Activated CD4-positive, alpha-beta memory T cell treated with anti-CD3 and anti-CD28 coated beads for 36 hours (primary cell): ENCODE measurements around the gene LATS2. TPM values are rescaled to one million over a fixed set of nuclear protein-coding genes. Genes with fewer than 3 reads are reported as not detected.

Source experiments
- CTCF ChIA-PET: fragments of 350-600 bp; sonication (Branson Sonifier 250); formaldehyde crosslinking; loops from one replicate; lab custom pipeline; 2021; ENCODE audit warnings: antibody characterized with exemption, inconsistent platforms; lab: Charles Lee
- POLR2A ChIA-PET: fragments of 350-600 bp; sonication (Branson Sonifier 250); formaldehyde crosslinking; loops from one replicate; lab custom pipeline; 2021; ENCODE audit warnings: antibody characterized with exemption; lab: Charles Lee
- DNase-seq: peaks from one replicate; pipeline ENCODE4 v3.0.0-alpha.2; 2020
- H3K27ac Mint-ChIP-seq: one replicate; pipeline ENCODE4 v1.8.0; 2021; ENCODE audit warnings: mixed read lengths
- H3K27me3 Mint-ChIP-seq: one replicate; pipeline ENCODE4 v1.8.0; 2021; ENCODE audit warnings: mixed read lengths
- H3K36me3 Mint-ChIP-seq: one replicate; pipeline ENCODE4 v1.8.0; 2021; ENCODE audit warnings: mixed read lengths
- H3K4me1 Mint-ChIP-seq: one replicate; pipeline ENCODE4 v1.8.0; 2021; ENCODE audit warnings: low read depth, mixed read lengths
- H3K4me3 Mint-ChIP-seq: one replicate; pipeline ENCODE4 v1.8.0; 2021; ENCODE audit warnings: mild to moderate bottlenecking, mixed read lengths
- H3K9me3 Mint-ChIP-seq: one replicate; pipeline ENCODE4 v1.8.0; 2021; ENCODE audit warnings: mixed read lengths
- intact Hi-C: fragments of 100-400 bp; cut with micrococcal nuclease; formaldehyde crosslinking; loops from one replicate; pipeline ENCODE4 v1.15.1; 2023
- total RNA-seq, 2 experiments: library from RNA; stranded (reverse); gene quantifications; one replicate each; pipeline ENCODE4 v1.2.3, GENCODE V29; 2021

LATS2 gene
- total RNA-seq, 2 experiments from 2014 or later = 4.0 to 6.8 TPM

DNA sequence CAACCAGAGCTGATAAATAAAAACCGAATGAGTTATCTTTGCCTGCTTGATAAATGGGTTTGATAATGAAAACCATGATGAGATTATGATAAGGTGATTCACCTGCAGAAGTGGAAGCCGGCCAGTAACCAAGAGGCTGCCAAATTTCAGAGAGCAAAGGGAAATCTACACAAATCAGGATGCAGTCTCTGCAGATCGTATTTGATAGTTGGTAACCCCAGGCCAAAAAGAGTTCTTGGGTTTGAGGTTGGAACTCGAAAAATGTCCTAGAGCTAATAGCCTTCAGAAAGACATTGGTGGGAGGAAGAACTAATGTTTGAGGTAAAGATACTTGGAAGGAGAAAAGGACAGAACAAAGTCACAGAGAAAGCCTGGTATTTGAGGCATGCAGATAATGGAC is 9.6 kb upstream of the LATS2 start:
- ChIA-PET CTCF (no interaction called here), POLR2A (no interaction called here)
- Mint-ChIP-seq H3K4me3 (no peak overlapping the region), H3K27me3 (peaks cover 6% of the 10 kb centered on the region), H3K27ac (no peak overlapping the region), H3K36me3 (no peaks in the 10 kb centered on the region), H3K4me1 (peaks cover 19% of the 10 kb centered on the region), H3K9me3 (no peaks in the 10 kb centered on the region)
- intact Hi-C loops = no loop called here
- DNase-seq = no peak

DNA sequence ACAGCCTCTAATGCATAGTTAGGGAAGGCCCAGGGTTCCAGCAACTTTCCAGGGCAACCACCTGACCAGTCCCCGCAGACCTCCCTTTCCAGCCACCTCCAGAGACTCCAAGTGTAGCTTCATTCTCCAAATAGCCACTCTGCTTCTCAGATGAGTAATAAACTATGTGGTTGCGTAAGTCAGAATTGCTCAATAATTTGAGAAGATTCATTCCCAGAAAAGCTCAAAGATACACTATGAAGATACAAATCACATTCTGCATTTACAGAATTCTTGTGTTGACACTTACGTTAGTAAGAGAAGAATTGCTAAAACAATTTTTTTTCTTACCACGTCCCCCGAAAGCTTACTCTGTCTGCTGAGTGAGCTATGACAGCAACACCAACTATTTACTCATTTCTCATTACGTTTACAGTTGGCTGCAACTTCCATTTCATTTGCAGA is 8.2 kb upstream of the LATS2 start:
- CTCF ChIA-PET = interaction anchor here (1.1 to 1.5 kb wide), 2 partner anchors 126 to 227 kb away, joined by 3 to 4 read pairs; no protein-coding TSS in a partner anchor
- intact Hi-C loops = loop anchor here (10.0 kb wide), 2 partner anchors 55 to 125 kb away; no protein-coding TSS in a partner anchor
- H3K9me3 Mint-ChIP-seq = no peaks in the 10 kb centered on the region
- H3K36me3 Mint-ChIP-seq = no peaks in the 10 kb centered on the region
- no peak overlapping the region for H3K27ac Mint-ChIP-seq
- H3K4me3 Mint-ChIP-seq = no peak overlapping the region
- peaks cover 9% of the 10 kb centered on the region for H3K4me1 Mint-ChIP-seq
- POLR2A ChIA-PET = no interaction called here
- no peak for DNase-seq
- H3K27me3 Mint-ChIP-seq = peaks cover 4% of the 10 kb centered on the region

DNA sequence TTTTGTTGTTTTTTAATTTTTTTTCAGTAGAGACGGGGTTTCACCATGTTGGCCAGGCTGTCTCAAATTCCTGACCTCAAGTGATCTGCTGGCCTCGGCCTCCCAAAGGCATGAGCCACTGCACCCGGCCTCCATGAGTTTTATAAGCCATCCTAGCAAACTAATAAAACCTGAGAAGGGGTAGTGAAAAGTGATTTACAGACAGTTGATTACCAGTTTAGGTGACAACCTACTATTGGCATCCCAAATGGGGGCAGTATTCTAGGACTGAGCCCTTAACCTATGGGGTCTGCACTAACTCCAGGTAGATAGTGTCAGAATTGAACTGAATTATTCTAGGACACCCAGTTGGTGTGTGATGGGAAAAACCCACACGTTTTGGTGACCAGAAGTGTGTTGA is 6.5 kb upstream of the LATS2 start:
- ChIA-PET CTCF (interaction anchor here (0.9 kb wide), 1 partner anchor 13 kb away, joined by 3 read pairs; no protein-coding TSS in a partner anchor), POLR2A (no interaction called here)
- no peak overlapping the region for H3K27ac Mint-ChIP-seq
- no peak for DNase-seq
- H3K4me3 Mint-ChIP-seq = no peak overlapping the region
- intact Hi-C loops = loop anchor here (10.0 kb wide), 2 partner anchors 53 to 123 kb away; no protein-coding TSS in a partner anchor
- H3K4me1 Mint-ChIP-seq = peaks cover 5% of the 10 kb centered on the region
- H3K27me3 Mint-ChIP-seq = peaks cover 5% of the 10 kb centered on the region
- no peaks in the 10 kb centered on the region for H3K9me3 Mint-ChIP-seq
- H3K36me3 Mint-ChIP-seq = no peaks in the 10 kb centered on the region

DNA sequence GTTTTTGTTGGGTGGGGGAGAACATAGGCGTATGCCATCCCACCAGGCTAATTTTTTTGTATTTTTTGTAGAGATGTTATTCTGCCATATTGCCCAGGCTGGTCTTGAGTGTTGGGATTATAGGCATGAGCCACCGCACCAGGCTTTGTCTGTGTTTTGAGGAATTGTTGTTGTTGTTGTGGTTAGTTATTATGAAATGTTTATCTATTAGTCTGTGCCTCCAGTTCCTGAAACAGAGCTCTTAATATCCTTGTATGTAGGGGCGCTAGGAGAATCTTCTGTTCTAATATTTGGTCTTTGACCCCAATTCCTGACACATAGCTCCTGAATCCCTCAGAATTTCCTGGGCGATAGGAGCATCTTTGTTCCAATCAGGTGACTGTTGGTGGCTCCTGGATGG is 5.6 kb upstream of the LATS2 start:
- Mint-ChIP-seq H3K4me3 (no peak overlapping the region), H3K27ac (no peak overlapping the region), H3K36me3 (no peaks in the 10 kb centered on the region), H3K4me1 (peaks cover 5% of the 10 kb centered on the region), H3K9me3 (no peaks in the 10 kb centered on the region), H3K27me3 (peaks cover 7% of the 10 kb centered on the region)
- ChIA-PET POLR2A (interaction anchor here (0.7 kb wide), 1 partner anchor 11 kb away, joined by 3 read pairs; no protein-coding TSS in a partner anchor), CTCF (no interaction called here)
- intact Hi-C loops = loop anchor here (10.0 kb wide), 2 partner anchors 52 to 122 kb away; no protein-coding TSS in a partner anchor
- no peak for DNase-seq

DNA sequence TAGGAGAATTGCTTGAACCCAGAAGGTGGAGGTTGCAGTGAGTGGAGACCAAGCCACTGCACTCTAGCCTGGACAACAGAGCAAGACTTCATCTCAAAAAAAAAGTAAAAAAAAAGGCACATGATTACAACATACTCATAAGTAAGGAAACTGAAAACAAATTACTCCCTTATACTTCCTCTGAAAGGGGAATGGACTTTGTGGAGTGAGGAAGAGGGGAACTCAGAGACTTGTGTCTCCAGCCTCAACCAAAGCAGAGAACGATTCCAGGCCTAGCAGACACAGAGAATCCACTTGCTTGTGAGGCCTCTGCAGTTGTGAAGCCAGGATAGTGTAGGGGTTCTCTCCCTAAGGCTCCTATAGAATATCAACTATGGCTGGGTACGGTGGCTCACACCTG is 4.3 kb upstream of the LATS2 start:
- no peak for DNase-seq
- Mint-ChIP-seq H3K27me3 (peaks cover 11% of the 10 kb centered on the region), H3K36me3 (no peaks in the 10 kb centered on the region), H3K27ac (no peak overlapping the region), H3K4me3 (no peak overlapping the region), H3K4me1 (peaks cover 3% of the 10 kb centered on the region), H3K9me3 (no peaks in the 10 kb centered on the region)
- ChIA-PET POLR2A (no interaction called here), CTCF (no interaction called here)
- intact Hi-C loops = loop anchor here (10.0 kb wide), 2 partner anchors 51 to 121 kb away; no protein-coding TSS in a partner anchor

DNA sequence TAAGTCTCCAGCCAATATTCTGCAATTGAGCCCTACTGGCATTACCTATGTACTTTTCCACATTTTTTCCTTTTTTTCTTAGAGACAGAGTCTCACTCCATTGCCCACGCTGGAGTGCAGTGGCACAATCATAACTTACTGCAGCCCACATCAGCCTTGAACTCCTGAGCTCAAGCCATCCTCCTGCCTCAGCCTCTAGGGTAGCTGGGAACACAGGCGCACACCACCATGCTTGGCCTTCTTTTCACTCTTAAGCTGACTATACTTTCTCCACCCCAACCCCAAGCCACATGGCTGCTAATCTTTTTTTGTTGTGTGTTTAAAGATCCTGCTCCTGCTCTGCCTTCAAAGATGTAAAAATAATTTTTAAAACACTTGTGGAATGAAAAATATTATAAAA is 1.6 kb upstream of the LATS2 start:
- DNase-seq = no peak
- Mint-ChIP-seq H3K4me1 (peaks cover 3% of the 10 kb centered on the region), H3K36me3 (no peaks in the 10 kb centered on the region), H3K9me3 (no peaks in the 10 kb centered on the region), H3K27ac (no peak overlapping the region), H3K27me3 (peaks cover 19% of the 10 kb centered on the region), H3K4me3 (peak overlapping the region; percentile 6)
- intact Hi-C loops = loop anchor here (10.0 kb wide), 2 partner anchors 48 to 118 kb away; no protein-coding TSS in a partner anchor
- POLR2A ChIA-PET = no interaction called here
- CTCF ChIA-PET = interaction anchor here (0.6 kb wide), 1 partner anchor 120 kb away, joined by 3 read pairs; no protein-coding TSS in a partner anchor

DNA sequence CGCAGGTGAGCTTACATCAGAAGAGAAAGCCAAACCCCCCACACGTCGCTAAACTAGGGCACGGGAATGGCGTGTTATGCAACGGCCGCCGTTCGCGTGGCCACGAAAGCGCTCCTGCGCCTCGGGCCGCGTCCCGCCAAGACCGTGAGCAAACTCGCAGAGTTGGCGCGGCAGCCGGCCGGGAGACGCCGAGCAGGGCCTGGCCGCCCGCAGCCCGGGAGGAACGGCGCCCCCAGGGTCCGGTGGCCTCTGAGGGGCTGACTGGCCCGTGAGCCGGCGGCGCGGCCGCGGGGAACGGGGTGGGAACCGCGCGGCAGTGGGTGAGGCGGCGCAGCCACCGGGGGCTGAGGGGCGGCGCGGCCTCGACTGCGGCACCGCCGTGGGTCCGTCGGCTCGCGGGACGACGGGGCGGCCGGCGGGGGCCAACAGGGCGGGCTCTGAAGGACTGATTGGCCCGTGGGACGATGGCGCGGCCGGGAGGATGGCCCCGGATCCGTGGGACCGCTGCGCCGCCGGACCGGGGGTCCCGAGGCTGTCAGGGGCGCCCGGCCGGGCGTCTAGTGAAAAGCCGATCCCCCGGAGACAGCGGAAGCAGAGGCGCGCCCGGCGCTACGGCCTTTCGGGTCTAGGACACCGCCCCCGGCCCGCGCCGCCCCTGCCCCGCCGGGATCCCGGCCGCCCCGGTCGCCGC is 903 bp downstream of the LATS2 start:
- Mint-ChIP-seq H3K27me3 (peaks cover 19% of the 10 kb centered on the region), H3K9me3 (no peaks in the 10 kb centered on the region), H3K36me3 (no peaks in the 10 kb centered on the region), H3K4me3 (peak overlapping the region; percentile 57), H3K27ac (no peak overlapping the region), H3K4me1 (peaks cover 3% of the 10 kb centered on the region)
- ChIA-PET CTCF (no interaction called here), POLR2A (interaction anchor here (1.4 kb wide), 1 partner anchor 116 kb away, joined by 3 read pairs; the partner anchor contains the start of genes MRPL57 and SKA3)
- intact Hi-C loops = loop anchor here (10.0 kb wide), 2 partner anchors 46 to 116 kb away; no protein-coding TSS in a partner anchor
- peak; percentile 17 for DNase-seq

DNA sequence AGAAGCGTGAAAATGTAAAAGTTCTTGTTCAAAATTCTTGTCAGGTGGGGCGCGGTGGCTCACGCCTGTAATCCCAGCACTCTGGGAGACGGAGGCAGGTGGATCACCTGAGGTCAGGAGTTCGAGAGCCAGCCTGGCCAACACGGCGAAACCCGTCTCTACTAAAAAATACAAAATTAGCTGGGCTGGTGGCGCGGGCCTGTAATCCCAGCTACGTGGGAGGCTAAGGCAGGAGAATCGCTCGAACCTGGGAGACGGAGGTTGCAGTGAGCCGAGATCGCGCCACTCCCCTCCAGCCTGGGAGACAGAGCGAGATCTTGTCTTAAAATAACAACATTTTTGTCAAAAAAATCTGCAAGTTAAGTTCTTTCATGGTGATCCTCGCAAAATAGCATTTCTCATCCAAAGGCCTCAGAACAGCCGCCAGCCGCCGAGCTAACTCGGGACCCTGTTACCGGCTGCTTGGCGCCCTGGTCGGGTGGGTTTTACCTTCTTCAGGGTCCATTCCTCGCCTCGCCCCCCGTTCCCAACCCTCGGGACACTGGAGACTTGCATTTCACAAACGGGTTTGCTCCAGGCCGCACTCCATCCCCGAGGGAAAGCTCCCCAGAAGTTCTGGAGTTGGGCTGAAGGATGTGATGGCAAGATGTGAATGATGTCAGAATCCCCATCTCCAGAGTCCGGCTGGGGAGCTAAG is 1.6 kb downstream of the LATS2 start:
- H3K4me3 Mint-ChIP-seq = peak overlapping the region; percentile 57
- POLR2A ChIA-PET = no interaction called here
- H3K27ac Mint-ChIP-seq = no peak overlapping the region
- CTCF ChIA-PET = no interaction called here
- DNase-seq = no peak
- peaks cover 3% of the 10 kb centered on the region for H3K4me1 Mint-ChIP-seq
- H3K9me3 Mint-ChIP-seq = no peaks in the 10 kb centered on the region
- peaks cover 19% of the 10 kb centered on the region for H3K27me3 Mint-ChIP-seq
- intact Hi-C loops = loop anchor here (10.0 kb wide), 2 partner anchors 45 to 115 kb away; no protein-coding TSS in a partner anchor
- H3K36me3 Mint-ChIP-seq = no peaks in the 10 kb centered on the region

DNA sequence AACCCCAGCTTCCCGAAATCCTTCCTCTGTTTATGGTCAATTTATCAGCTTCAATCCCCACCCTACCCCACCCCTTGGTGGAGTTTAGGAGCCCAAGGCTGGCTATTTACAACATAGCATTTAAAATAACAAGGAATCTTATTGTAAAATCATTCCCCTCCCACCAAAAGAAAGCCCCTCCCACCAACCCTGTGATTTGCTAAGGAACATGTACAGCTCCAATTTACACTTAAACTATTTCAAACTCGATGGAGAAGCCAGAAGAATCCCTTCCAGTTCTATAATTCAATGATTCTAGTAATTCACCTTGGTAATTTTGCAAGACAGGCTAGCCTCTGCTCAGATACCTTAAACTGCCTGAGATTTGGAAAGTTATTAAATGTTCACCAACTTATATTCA is 3.0 kb downstream of the LATS2 start:
- Mint-ChIP-seq H3K4me1 (peaks cover 4% of the 10 kb centered on the region), H3K27ac (no peak overlapping the region), H3K27me3 (peaks cover 19% of the 10 kb centered on the region), H3K36me3 (no peaks in the 10 kb centered on the region), H3K9me3 (no peaks in the 10 kb centered on the region), H3K4me3 (no peak overlapping the region)
- ChIA-PET CTCF (no interaction called here), POLR2A (no interaction called here)
- no peak for DNase-seq
- intact Hi-C loops = no loop called here

DNA sequence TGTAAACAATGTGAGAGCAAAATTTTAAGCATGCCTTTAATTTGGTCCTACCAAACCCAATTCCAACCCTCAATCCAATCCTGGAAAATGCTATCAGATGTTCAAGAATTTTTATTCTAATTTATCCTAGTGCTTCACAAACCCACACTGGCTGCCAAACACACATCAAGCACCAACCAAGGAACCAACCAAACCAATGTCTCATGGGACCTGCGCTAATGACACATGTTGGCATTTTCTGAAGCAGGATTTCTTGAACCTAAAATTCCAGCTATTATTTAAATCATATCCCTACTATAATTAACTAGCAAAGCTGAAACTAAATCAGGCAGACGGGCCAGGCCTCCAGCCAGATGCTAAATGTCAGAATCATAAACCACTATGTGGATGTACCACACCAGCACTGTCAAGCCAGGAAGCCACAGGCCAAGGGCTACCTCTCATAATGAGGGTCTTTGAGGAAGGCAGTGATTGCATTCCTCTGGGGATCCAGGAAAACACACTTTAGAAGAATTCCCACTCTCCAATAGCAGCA is 5.8 kb downstream of the LATS2 start:
- DNase-seq = no peak
- no peaks in the 10 kb centered on the region for H3K36me3 Mint-ChIP-seq
- POLR2A ChIA-PET = interaction anchor here (0.6 kb wide), 1 partner anchor 11 kb away, joined by 3 read pairs; no protein-coding TSS in a partner anchor
- peaks cover 4% of the 10 kb centered on the region for H3K4me1 Mint-ChIP-seq
- intact Hi-C loops = no loop called here
- H3K27me3 Mint-ChIP-seq = peaks cover 15% of the 10 kb centered on the region
- no peak overlapping the region for H3K4me3 Mint-ChIP-seq
- CTCF ChIA-PET = interaction anchor here (0.7 kb wide), 1 partner anchor 106 kb away, joined by 3 read pairs; no protein-coding TSS in a partner anchor
- no peaks in the 10 kb centered on the region for H3K9me3 Mint-ChIP-seq
- no peak overlapping the region for H3K27ac Mint-ChIP-seq

DNA sequence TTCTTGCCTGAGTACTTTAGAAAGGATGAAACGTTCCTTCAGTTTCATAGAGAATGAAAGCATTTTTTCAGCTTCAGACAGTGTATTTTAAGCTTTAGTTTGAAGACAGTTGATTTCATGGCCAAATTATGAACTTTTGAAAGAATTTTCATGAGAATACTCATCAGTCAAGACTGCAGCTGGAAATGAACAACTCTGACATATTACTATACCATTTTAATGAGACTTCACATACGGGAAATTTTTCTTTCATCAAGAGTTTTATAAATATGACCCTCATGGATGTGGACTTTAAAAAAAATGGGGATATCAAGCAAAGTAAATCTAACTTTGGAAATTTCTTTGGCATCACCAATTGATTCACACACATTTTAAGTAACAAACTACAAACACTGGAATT is 6.4 kb downstream of the LATS2 start:
- CTCF ChIA-PET = no interaction called here
- intact Hi-C loops = no loop called here

DNA sequence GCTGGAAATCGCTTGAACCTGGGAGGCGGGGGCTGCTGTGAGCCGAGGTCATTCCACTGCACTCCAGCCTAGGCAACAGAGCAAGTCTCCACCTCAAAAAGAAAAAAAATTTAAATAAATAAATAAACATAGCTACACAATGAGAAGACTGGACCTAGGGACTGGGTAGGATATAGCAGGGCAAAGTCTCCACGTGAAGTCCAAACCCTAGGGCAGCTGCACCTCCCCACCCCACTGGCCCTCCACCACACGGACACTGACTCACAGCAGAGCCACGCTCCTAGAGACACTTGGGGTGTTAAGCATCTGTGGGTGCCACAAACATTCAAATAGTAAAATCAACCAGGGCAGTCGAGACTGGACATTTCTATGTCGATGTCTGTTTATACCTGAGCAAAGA is 7.1 kb downstream of the LATS2 start:
- peaks cover 4% of the 10 kb centered on the region for H3K4me1 Mint-ChIP-seq
- no peak for DNase-seq
- H3K36me3 Mint-ChIP-seq = no peaks in the 10 kb centered on the region
- ChIA-PET CTCF (no interaction called here), POLR2A (no interaction called here)
- intact Hi-C loops = no loop called here
- no peaks in the 10 kb centered on the region for H3K9me3 Mint-ChIP-seq
- H3K27ac Mint-ChIP-seq = no peak overlapping the region
- H3K4me3 Mint-ChIP-seq = no peak overlapping the region
- peaks cover 13% of the 10 kb centered on the region for H3K27me3 Mint-ChIP-seq

More for the DNA sequence above, 6.4 kb downstream of the LATS2 start:
- no peak overlapping the region for H3K27ac Mint-ChIP-seq
- H3K36me3 Mint-ChIP-seq = no peaks in the 10 kb centered on the region
- H3K9me3 Mint-ChIP-seq = no peaks in the 10 kb centered on the region
- H3K4me3 Mint-ChIP-seq = no peak overlapping the region
- H3K27me3 Mint-ChIP-seq = peaks cover 15% of the 10 kb centered on the region
- POLR2A ChIA-PET = no interaction called here
- DNase-seq = no peak
- peaks cover 4% of the 10 kb centered on the region for H3K4me1 Mint-ChIP-seq
